HepG2 (cell line): ENCODE data around the gene ARHGEF12. TPM values are rescaled to one million over a fixed set of nuclear protein-coding genes. Genes with fewer than 3 reads are reported as not detected.

Experiments used
- ATF7-NPFF ChIP-seq: sonication (generic); formaldehyde crosslinking; IDR thresholded peaks from 2 replicates; pipeline ENCODE4 v1.8.1; 2023; ENCODE audit warnings: mild to moderate bottlenecking, low read depth, missing genetic modification reagents, moderate library complexity
- CREM ChIP-seq, 2 experiments: sonication (generic) in 1 of 2; formaldehyde crosslinking in 1 of 2; IDR thresholded peaks; 2 replicates each; pipeline versions ENCODE4 v1.4.0 to v1.6.1; 2016 to 2020; ENCODE audit warnings: antibody characterized with exemption in 1 of 2, mild to moderate bottlenecking in 1 of 2, missing genetic modification reagents in 1 of 2
- HOXA7 ChIP-seq: sonication (generic); formaldehyde crosslinking; IDR thresholded peaks from 2 replicates; pipeline ENCODE4 v1.8.1; 2022; ENCODE audit warnings: mild to moderate bottlenecking, missing genetic modification reagents, moderate library complexity
- JUNB ChIP-seq: sonication (generic); formaldehyde crosslinking; IDR thresholded peaks from 2 replicates; pipeline ENCODE4 v1.8.0; 2022; ENCODE audit warnings: missing genetic modification reagents, mild to moderate bottlenecking, borderline replicate concordance
- MED8 ChIP-seq: sonication (generic); formaldehyde crosslinking; IDR thresholded peaks from 2 replicates; pipeline ENCODE4 v1.8.1; 2023; ENCODE audit warnings: mild to moderate bottlenecking, missing genetic modification reagents; ENCODE audit not compliant: insufficient replicate concordance
- MEIS1 ChIP-seq: sonication (generic); formaldehyde crosslinking; IDR thresholded peaks from 2 replicates; pipeline ENCODE4 v1.9.0; 2021; ENCODE audit warnings: mild to moderate bottlenecking, missing genetic modification reagents, moderate library complexity, borderline replicate concordance
- MYPOP ChIP-seq: sonication (generic); formaldehyde crosslinking; IDR thresholded peaks from 2 replicates; pipeline ENCODE4 v1.8.1; 2023; ENCODE audit warnings: mild to moderate bottlenecking, moderate library complexity, missing genetic modification reagents
- MZF1 ChIP-seq: sonication (generic); formaldehyde crosslinking; IDR thresholded peaks from 2 replicates; pipeline ENCODE4 v1.8.1; 2023; ENCODE audit warnings: mild to moderate bottlenecking, missing genetic modification reagents, borderline replicate concordance
- NONO ChIP-seq, 2 experiments: fragments of 450-650 bp in 1 of 2; sonication (generic) in 1 of 2; formaldehyde crosslinking in 1 of 2; IDR thresholded peaks in 1 of 2; conservative IDR thresholded peaks in 1 of 2; 2 replicates each; pipeline versions ENCODE4 v1.6.1 to v1.8.0; 2017 to 2022; ENCODE audit warnings: mild to moderate bottlenecking in 1 of 2, missing genetic modification reagents in 1 of 2, moderate library complexity in 1 of 2
- NR2F6 ChIP-seq, 2 experiments: IDR thresholded peaks; 2 replicates each; pipeline ENCODE4 v1.6.1; 2016; ENCODE audit warnings: antibody characterized with exemption in 1 of 2, mild to moderate bottlenecking in 1 of 2
- PPARG ChIP-seq: conservative IDR thresholded peaks from 2 replicates; pipeline ENCODE4 v1.6.1; 2016; ENCODE audit warnings: missing biosample characterization, missing genetic modification reagents
- RARA ChIP-seq: IDR thresholded peaks from 2 replicates; pipeline ENCODE4 v1.6.1; 2016; ENCODE audit warnings: missing genetic modification reagents, missing compliant biosample characterization
- RORA ChIP-seq: sonication (generic); formaldehyde crosslinking; IDR thresholded peaks from 2 replicates; pipeline ENCODE4 v1.5.0; 2020; ENCODE audit warnings: mild to moderate bottlenecking, missing genetic modification reagents, moderate library complexity
- SAP130 ChIP-seq: IDR thresholded peaks from 2 replicates; pipeline ENCODE4 v1.6.1; 2016; ENCODE audit warnings: low read depth
- SMARCC2 ChIP-seq: fragments of 450-650 bp; IDR thresholded peaks from 2 replicates; pipeline ENCODE4 v1.6.1; 2017; ENCODE audit warnings: antibody characterized with exemption, mild to moderate bottlenecking
- ZBTB1 ChIP-seq: sonication (generic); formaldehyde crosslinking; IDR thresholded peaks from 2 replicates; pipeline ENCODE4 v1.4.0; 2020; ENCODE audit warnings: missing genetic modification reagents, borderline replicate concordance
- ZBTB7A ChIP-seq: sonication (generic); formaldehyde crosslinking; IDR thresholded peaks from 2 replicates; pipeline ENCODE4 v1.8.0; 2022; ENCODE audit warnings: mild to moderate bottlenecking, missing genetic modification reagents
- ZFYVE20 ChIP-seq: sonication (generic); formaldehyde crosslinking; IDR thresholded peaks from 2 replicates; pipeline ENCODE4 v1.8.0; 2023; ENCODE audit warnings: low read depth, mild to moderate bottlenecking, moderate library complexity, missing genetic modification reagents, borderline replicate concordance
- ZNF350 ChIP-seq: sonication (generic); formaldehyde crosslinking; IDR thresholded peaks from 2 replicates; pipeline ENCODE4 v1.4.0; 2020; ENCODE audit warnings: mild to moderate bottlenecking, low read depth, missing genetic modification reagents, borderline replicate concordance
- ZNF574 ChIP-seq: sonication (generic); formaldehyde crosslinking; IDR thresholded peaks from 2 replicates; pipeline ENCODE4 v1.4.0; 2020; ENCODE audit warnings: missing genetic modification reagents
- ZNF598 ChIP-seq: sonication (generic); formaldehyde crosslinking; IDR thresholded peaks from 2 replicates; pipeline ENCODE4 v1.5.1; 2020; ENCODE audit warnings: mild to moderate bottlenecking, missing genetic modification reagents, borderline replicate concordance
- ZNF709 ChIP-seq: sonication (generic); formaldehyde crosslinking; IDR thresholded peaks from 2 replicates; pipeline ENCODE4 v1.5.0; 2020; ENCODE audit warnings: mild to moderate bottlenecking, missing genetic modification reagents
- ZNF720 ChIP-seq: sonication (generic); formaldehyde crosslinking; IDR thresholded peaks from 2 replicates; pipeline ENCODE4 v1.4.0; 2020; ENCODE audit warnings: missing genetic modification reagents
- ZNF790 ChIP-seq: sonication (generic); formaldehyde crosslinking; IDR thresholded peaks from 2 replicates; pipeline ENCODE4 v1.8.0; 2022; ENCODE audit warnings: missing genetic modification reagents, mild to moderate bottlenecking, borderline replicate concordance
- polyA plus RNA-seq, 8 experiments: library from polyadenylated mRNA; depleted of rRNA in 3 of 8; stranded (reverse) in 7 of 8; unstranded in 1 of 8; fragments of >200 nt; fragmentation: Illumina TruSeq in 4 of 8; extraction: Trizol in 4 of 8; gene quantifications; 2 replicates each; pipeline versions ENCODE4 v1.2.1 to v1.2.3, GENCODE V29; 2011 to 2016; ENCODE audit warnings: low read depth in 4 of 8, missing spikeins in 1 of 8, mixed read lengths in 1 of 8; ENCODE audit not compliant: insufficient read depth in 1 of 8
- total RNA-seq, 5 experiments: library from RNA; depleted of rRNA; stranded (reverse); fragments of >200 nt; fragmentation: Illumina TruSeq; extraction: Trizol; gene quantifications; 2 replicates each; pipeline ENCODE4 v1.2.3, GENCODE V29; 2016; ENCODE audit warnings: low read depth in 1 of 5
- TF ChIP-seq, protein P1 (sequence below): sonication (generic); formaldehyde crosslinking; IDR thresholded peaks from 2 replicates; pipeline ENCODE4 v1.8.0; 2023; ENCODE audit warnings: mild to moderate bottlenecking, missing genetic modification reagents

ARHGEF12 gene
- total and polyA plus RNA-seq, 2 of the 13 experiments (the other 11 are each of a cell fraction or from before 2014, with no cell fraction given) = 17.9 to 54.4 TPM

- no peak for TF ChIP-seq JUNB
- TF ChIP-seq HOXA7 (CRISPR knock-in tag) = no peak
- TF ChIP-seq MYPOP = no peak
- no peak for TF ChIP-seq RORA (CRISPR knock-in tag)
- TF ChIP-seq ZBTB1 (CRISPR knock-in tag) = no peak
- no peak for TF ChIP-seq MED8
- TF ChIP-seq, protein P1, sequence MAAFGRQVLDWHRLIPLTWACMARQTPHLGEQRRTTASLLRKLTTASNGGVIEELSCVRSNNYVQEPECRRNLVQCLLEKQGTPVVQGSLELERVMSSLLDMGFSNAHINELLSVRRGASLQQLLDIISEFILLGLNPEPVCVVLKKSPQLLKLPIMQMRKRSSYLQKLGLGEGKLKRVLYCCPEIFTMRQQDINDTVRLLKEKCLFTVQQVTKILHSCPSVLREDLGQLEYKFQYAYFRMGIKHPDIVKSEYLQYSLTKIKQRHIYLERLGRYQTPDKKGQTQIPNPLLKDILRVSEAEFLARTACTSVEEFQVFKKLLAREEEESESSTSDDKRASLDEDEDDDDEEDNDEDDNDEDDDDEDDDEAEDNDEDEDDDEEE (CRISPR knock-in tag) = no peak
- no peak for TF ChIP-seq SMARCC2
- no peak for TF ChIP-seq ZNF598
- no peak; the same call in 1 of the 2 replicates for TF ChIP-seq MEIS1 (CRISPR knock-in tag)
- no peak for TF ChIP-seq ZNF574 (CRISPR knock-in tag)
- TF ChIP-seq ATF7-NPFF (CRISPR knock-in tag) = no peak
- TF ChIP-seq ZBTB7A = no peak
- no peak for TF ChIP-seq NONO (IDR thresholded peaks at IDR 0.05)
- TF ChIP-seq NONO (CRISPR knock-in tag; conservative IDR thresholded peaks at IDR 0.05) = no peak
- no peak for TF ChIP-seq NR2F6 (IDR thresholded peaks at IDR 0.05)
- TF ChIP-seq NR2F6 (CRISPR knock-in tag; IDR thresholded peaks at IDR 0.05) = no peak
- no peak for TF ChIP-seq RARA (CRISPR knock-in tag)
- no peak; the same call in 1 of the 2 replicates for TF ChIP-seq ZNF350
- TF ChIP-seq ZNF720 = no peak
- no peak for TF ChIP-seq PPARG (CRISPR knock-in tag)
- TF ChIP-seq ZNF790 = no peak
- TF ChIP-seq ZFYVE20 (CRISPR knock-in tag) = no peak
- TF ChIP-seq CREM (IDR thresholded peaks at IDR 0.05) = no peak
- TF ChIP-seq CREM (CRISPR knock-in tag; IDR thresholded peaks at IDR 0.05) = no peak
- no peak for TF ChIP-seq MZF1
- 0 out of 2 replicates have a peak, but pooled peaks have one; percentile 3 for TF ChIP-seq SAP130 (CRISPR knock-in tag)
- no peak for TF ChIP-seq ZNF709 (CRISPR knock-in tag)
These were observed 585 bp downstream of the ARHGEF12 start (continued) for GRCh38 chr11:120336641-120337354.
